Right atrium auricular region (tissue), 2 donors: ENCODE data around the gene BHLHE40. TPM values are rescaled to one million over a fixed set of nuclear protein-coding genes. Genes with fewer than 3 reads are reported as not detected.

Experiments
- DNase-seq: peaks from one replicate; pipeline ENCODE4 v3.0.0-alpha.2; 2019; ENCODE audit warnings: low spot score
- H3K27ac ChIP-seq, 2 donors: fragments of 200-600 bp; sonication (generic); 1 replicate in 1 of 2; 2 replicates in 1 of 2; pipeline ENCODE4 v1.5.1; 2016 to 2019
- H3K27me3 ChIP-seq, 2 donors: fragments of 200-600 bp; sonication (generic); one replicate each; pipeline versions ENCODE4 v1.5.1 to v1.6.0; 2017 to 2019
- H3K36me3 ChIP-seq: fragments of 200-600 bp; sonication (generic); one replicate; pipeline ENCODE4 v1.5.1; 2016
- H3K4me1 ChIP-seq, 2 donors: fragments of 200-600 bp; sonication (generic); one replicate each; pipeline versions ENCODE4 v1.5.1 to v1.6.0; 2017 to 2019
- H3K4me3 ChIP-seq, 2 donors: fragments of 200-600 bp; sonication (generic); 1 replicate in 1 of 2; 2 replicates in 1 of 2; pipeline ENCODE4 v1.5.1; 2017 to 2019; ENCODE audit warnings: mild to moderate bottlenecking in 1 of 2, moderate library complexity in 1 of 2
- H3K9me3 ChIP-seq, 2 donors: fragments of 200-600 bp; sonication (generic); one replicate each; pipeline ENCODE4 v1.5.1; 2019
- total RNA-seq, 2 donors: library from RNA; depleted of rRNA; stranded (reverse); fragments of >200 nt; gene quantifications; one replicate each; pipeline ENCODE4 v1.1.0, GENCODE V29; 2016
- TF ChIP-seq, protein P1 (sequence below), 2 donors: fragments of 200-600 bp; sonication (generic); IDR thresholded peaks; one replicate each; pipeline ENCODE4 v1.5.1; 2019; ENCODE audit warnings: antibody characterized with exemption in 2 of 2

BHLHE40 gene
- total RNA-seq, 2 donors from 2014 or later = 32.3 to 49.5 TPM

- H3K4me3 ChIP-seq = no peak overlapping the region
- no peaks in the 10 kb centered on the region for H3K36me3 ChIP-seq
- H3K4me1 ChIP-seq = no peaks in the 10 kb centered on the region
- H3K9me3 ChIP-seq = no peaks in the 10 kb centered on the region
- no peak for DNase-seq
- no peaks in the 10 kb centered on the region for H3K27me3 ChIP-seq
- H3K27ac ChIP-seq = no peak overlapping the region
- TF ChIP-seq, protein P1, sequence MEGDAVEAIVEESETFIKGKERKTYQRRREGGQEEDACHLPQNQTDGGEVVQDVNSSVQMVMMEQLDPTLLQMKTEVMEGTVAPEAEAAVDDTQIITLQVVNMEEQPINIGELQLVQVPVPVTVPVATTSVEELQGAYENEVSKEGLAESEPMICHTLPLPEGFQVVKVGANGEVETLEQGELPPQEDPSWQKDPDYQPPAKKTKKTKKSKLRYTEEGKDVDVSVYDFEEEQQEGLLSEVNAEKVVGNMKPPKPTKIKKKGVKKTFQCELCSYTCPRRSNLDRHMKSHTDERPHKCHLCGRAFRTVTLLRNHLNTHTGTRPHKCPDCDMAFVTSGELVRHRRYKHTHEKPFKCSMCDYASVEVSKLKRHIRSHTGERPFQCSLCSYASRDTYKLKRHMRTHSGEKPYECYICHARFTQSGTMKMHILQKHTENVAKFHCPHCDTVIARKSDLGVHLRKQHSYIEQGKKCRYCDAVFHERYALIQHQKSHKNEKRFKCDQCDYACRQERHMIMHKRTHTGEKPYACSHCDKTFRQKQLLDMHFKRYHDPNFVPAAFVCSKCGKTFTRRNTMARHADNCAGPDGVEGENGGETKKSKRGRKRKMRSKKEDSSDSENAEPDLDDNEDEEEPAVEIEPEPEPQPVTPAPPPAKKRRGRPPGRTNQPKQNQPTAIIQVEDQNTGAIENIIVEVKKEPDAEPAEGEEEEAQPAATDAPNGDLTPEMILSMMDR (IDR thresholded peaks at IDR 0.05) = no peak
Observed at GRCh38 chr3:5032844-5033243, 53.6 kb downstream of the BHLHE40 start.

Other genes with a start within 250 kb of the BHLHE40 start
- 10 to 100 TPM; 33.9 to 35.6 TPM for gene ARL8B, start 142.9 kb downstream of the BHLHE40 start, total RNA-seq
- gene EDEM1, start 208.3 kb downstream of the BHLHE40 start, total RNA-seq = 10 to 100 TPM in 1 of 2 donors, 1 to 10 TPM in 1; 8.1 to 11.2 TPM